Endothelial cell of umbilical vein (primary cell): ENCODE data around the gene DYNC2LI1. TPM values are rescaled to one million over a fixed set of nuclear protein-coding genes. Genes with fewer than 3 reads are reported as not detected.

Experiments used
- BruUV-seq: library from RNA; stranded (reverse); fragments of 400-500 nt; replicated peaks from 2 replicates; lab custom pipeline; 2021; lab: Mats Ljungman, UMichigan
- CTCF ChIA-PET: fragments of 300-600, 350-600 bp; sonication (Branson Sonifier 250); formaldehyde crosslinking; loops from one replicate; lab custom pipeline; 2021; ENCODE audit warnings: antibody characterized with exemption, inconsistent platforms; lab: Charles Lee
- POLR2A ChIA-PET: fragments of 300-600, 350-600 bp; sonication (Branson Sonifier 250); formaldehyde crosslinking; loops from one replicate; lab custom pipeline; 2021; ENCODE audit warnings: antibody characterized with exemption, inconsistent platforms; lab: Charles Lee
- DNase-seq: peaks from one replicate; pipeline ENCODE4 v3.0.0-alpha.2; 2011; ENCODE audit warnings: low read depth, low spot score
- FAIRE-seq: peaks from 2 replicates; lab custom pipeline; 2011; peaks lifted over from hg19 to GRCh38; lab: Jason Lieb, UNC
- H2AFZ ChIP-seq: 2 replicates; pipeline ENCODE4 v1.6.0; 2012; ENCODE audit warnings: low read depth, low read length, control low read depth, inconsistent platforms
- H3K27ac ChIP-seq: 2 replicates; pipeline ENCODE4 v1.5.1; 2011; ENCODE audit warnings: low read depth, mild to moderate bottlenecking, control low read depth, low read length, moderate library complexity; ENCODE audit not compliant: insufficient read depth
- H3K27me3 ChIP-seq, 2 experiments: 2 replicates each; pipeline versions ENCODE4 v1.6.0 to v1.6.1; 2011; ENCODE audit warnings: low read length in 2 of 2, mixed read lengths in 1 of 2; ENCODE audit not compliant: control insufficient read depth in 2 of 2, insufficient read depth in 2 of 2
- H3K36me3 ChIP-seq, 2 experiments: 2 replicates in 1 of 2; 3 replicates in 1 of 2; pipeline ENCODE4 v1.5.1; 2011; ENCODE audit warnings: low read length in 2 of 2, mild to moderate bottlenecking in 1 of 2, moderate library complexity in 1 of 2; ENCODE audit not compliant: control insufficient read depth in 2 of 2, insufficient read depth in 2 of 2; ENCODE audit errors: extremely low read depth in 1 of 2
- H3K4me1 ChIP-seq: 3 replicates; pipeline ENCODE4 v1.5.1; 2011; ENCODE audit warnings: mild to moderate bottlenecking, low read length; ENCODE audit not compliant: control insufficient read depth, insufficient read depth; ENCODE audit errors: extremely low read depth
- H3K4me2 ChIP-seq: 2 replicates; pipeline ENCODE4 v1.6.1; 2011; ENCODE audit warnings: low read length, control low read depth, mixed read lengths; ENCODE audit not compliant: insufficient read depth
- H3K4me3 ChIP-seq, 3 experiments: fragments of 200-600 bp in 1 of 3; sonication (generic), shearing (Covaris generic) in 1 of 3; replicated peaks in 1 of 3; 2 replicates each; pipeline ENCODE4 v1.5.1; 2011 to 2016; ENCODE audit warnings: control low read depth in 3 of 3, low read length in 3 of 3, mild to moderate bottlenecking in 2 of 3, inconsistent platforms in 1 of 3, low read depth in 1 of 3, moderate library complexity in 1 of 3; ENCODE audit not compliant: insufficient read depth in 1 of 3
- H3K79me2 ChIP-seq: 2 replicates; pipeline ENCODE4 v1.6.0; 2012; ENCODE audit warnings: low read length, inconsistent platforms; ENCODE audit not compliant: control insufficient read depth, insufficient read depth
- H3K9ac ChIP-seq: replicated peaks from 2 replicates; pipeline ENCODE3; 2011; ENCODE audit warnings: low read length, control low read depth; ENCODE audit not compliant: insufficient read depth; ENCODE audit errors: extremely low read depth
- H3K9me1 ChIP-seq: replicated peaks from 3 replicates; pipeline ENCODE4 v1.6.0; 2011; ENCODE audit warnings: mild to moderate bottlenecking, low read length; ENCODE audit not compliant: control insufficient read depth, insufficient read depth; ENCODE audit errors: extremely low read depth
- H3K9me3 ChIP-seq: replicated peaks from 2 replicates; pipeline ENCODE4 v1.5.1; 2012; ENCODE audit warnings: low read length, inconsistent platforms; ENCODE audit not compliant: control insufficient read depth, insufficient read depth
- H4K20me1 ChIP-seq: replicated peaks from 2 replicates; pipeline ENCODE3; 2011; ENCODE audit warnings: mild to moderate bottlenecking, low read length; ENCODE audit not compliant: control insufficient read depth, insufficient read depth; ENCODE audit errors: extremely low read depth
- CTCF ChIP-seq, 2 donors: IDR thresholded peaks; 1 replicate in 1 of 2; 2 replicates in 1 of 2; pipeline ENCODE4 v1.5.1; 2011; ENCODE audit warnings: low read length in 2 of 2, mild to moderate bottlenecking in 2 of 2, moderate library complexity in 2 of 2, control low read depth in 1 of 2, inconsistent platforms in 1 of 2, low read depth in 1 of 2; ENCODE audit not compliant: insufficient read depth in 1 of 2; ENCODE audit errors: extremely low read depth in 1 of 2
- EZH2 ChIP-seq: IDR thresholded peaks from 2 replicates; pipeline ENCODE4 v1.6.1; 2012; ENCODE audit warnings: borderline replicate concordance, low read depth, mild to moderate bottlenecking, moderate library complexity, low read length, inconsistent platforms; ENCODE audit not compliant: severe bottlenecking
- FOS ChIP-seq: IDR thresholded peaks from 2 replicates; pipeline ENCODE4 v1.6.1; 2011; ENCODE audit warnings: mild to moderate bottlenecking, low read length, moderate library complexity, borderline replicate concordance; ENCODE audit not compliant: insufficient read depth
- GATA2 ChIP-seq: IDR thresholded peaks from 2 replicates; pipeline ENCODE4 v1.7.0; 2011; ENCODE audit warnings: low read depth, mild to moderate bottlenecking, moderate library complexity, mixed read lengths, low read length; ENCODE audit not compliant: insufficient read length, insufficient read depth
- JUN ChIP-seq: IDR thresholded peaks from 2 replicates; pipeline ENCODE4 v1.6.1; 2011; ENCODE audit warnings: borderline replicate concordance, low read depth; ENCODE audit not compliant: insufficient read length, insufficient read depth
- MAX ChIP-seq: IDR thresholded peaks from 2 replicates; pipeline ENCODE4 v1.6.1; 2011; ENCODE audit not compliant: insufficient read depth, insufficient read length
- MYC ChIP-seq: IDR thresholded peaks from one replicate; pipeline ENCODE4 v1.6.1; 2011; ENCODE audit warnings: mild to moderate bottlenecking, low read depth, low read length
- POLR2A ChIP-seq: IDR thresholded peaks from 2 replicates; pipeline ENCODE4 v1.6.1; 2012; ENCODE audit warnings: low read depth, mild to moderate bottlenecking, control low read depth, low read length
- POLR2AphosphoS5 ChIP-seq: IDR thresholded peaks from 2 replicates; pipeline ENCODE4 v1.6.1; 2012; ENCODE audit warnings: low read depth, mild to moderate bottlenecking, control low read depth, low read length, moderate library complexity; ENCODE audit not compliant: insufficient read depth
- dilution Hi-C: fragments of 300-500 bp; cut with MboI; formaldehyde crosslinking; loops from one replicate; pipeline ENCODE4 v1.15.0; 2019; ENCODE audit warnings: low sequenced_read_pairs; ENCODE audit not compliant: extremely low pct_ligation_motif_present
- intact Hi-C: fragments of 100-400 bp; cut with micrococcal nuclease; formaldehyde crosslinking; loops from one replicate; pipeline ENCODE4 v1.10.0; 2022
- polyA plus RNA-seq, 4 experiments: library from polyadenylated mRNA; depleted of rRNA in 3 of 4; stranded (reverse) in 3 of 4; unstranded in 1 of 4; fragments of >200 nt; gene quantifications; 2 replicates each; pipeline versions ENCODE4 v1.2.1 to v1.2.3, GENCODE V29; 2011 to 2012; ENCODE audit warnings: missing spikeins in 1 of 4
- total RNA-seq: library from RNA; stranded (reverse); gene quantifications from 2 replicates; pipeline ENCODE4 v1.2.3, GENCODE V29; 2021

The DYNC2LI1 gene
- total and polyA plus RNA-seq, 2 donors (not counting 3 experiments of a cell fraction or from before 2014, with no cell fraction given), result 4.2 to 8.7 TPM

- DNase-seq (no peak), FAIRE-seq (no peak)
- Histone ChIP-seq H3K9me1 (no peaks in the 10 kb centered on the region), H3K4me2 (no peak overlapping the region), H3K27me3 (peaks cover 0 to 6% of the 10 kb centered on the region in 2 experiments), H2AFZ (no peak overlapping the region), H4K20me1 (no peaks in the 10 kb centered on the region), H3K36me3 (no peaks in the 10 kb centered on the region), H3K4me1 (no peaks in the 10 kb centered on the region), H3K9me3 (no peaks in the 10 kb centered on the region), H3K9ac (no peak overlapping the region), H3K27ac (no peak overlapping the region), H3K4me3 (no peak overlapping the region), H3K79me2 (no peaks in the 10 kb centered on the region)
- no TSS peak for BruUV-seq
- ChIA-PET POLR2A (no interaction called here), CTCF (interaction anchor here (1.2 to 2.7 kb wide), 2 partner anchors 26 to 27 kb away, joined by 4 to 9 read pairs; no protein-coding TSS in a partner anchor)
- dilution Hi-C loops, result no loop called here
- intact Hi-C loops, result no loop called here
- TF ChIP-seq MAX (no peak), POLR2A (no peak), POLR2AphosphoS5 (no peak), FOS (no peak), GATA2 (no peak), EZH2 (no peak), CTCF (IDR thresholded peaks at IDR 0.05; ENCODE audit: extremely low read depth in 1 of 2, insufficient read depth in 1 of 2, low read depth in 1 of 2, low read length in 2 of 2) (no peak), JUN (no peak), MYC (no peak)
These were observed 77.5 kb downstream of the DYNC2LI1 start for GRCh38 chr2:43851011-43851980.
